ENCODE data around the gene SIN3A.

DNA sequence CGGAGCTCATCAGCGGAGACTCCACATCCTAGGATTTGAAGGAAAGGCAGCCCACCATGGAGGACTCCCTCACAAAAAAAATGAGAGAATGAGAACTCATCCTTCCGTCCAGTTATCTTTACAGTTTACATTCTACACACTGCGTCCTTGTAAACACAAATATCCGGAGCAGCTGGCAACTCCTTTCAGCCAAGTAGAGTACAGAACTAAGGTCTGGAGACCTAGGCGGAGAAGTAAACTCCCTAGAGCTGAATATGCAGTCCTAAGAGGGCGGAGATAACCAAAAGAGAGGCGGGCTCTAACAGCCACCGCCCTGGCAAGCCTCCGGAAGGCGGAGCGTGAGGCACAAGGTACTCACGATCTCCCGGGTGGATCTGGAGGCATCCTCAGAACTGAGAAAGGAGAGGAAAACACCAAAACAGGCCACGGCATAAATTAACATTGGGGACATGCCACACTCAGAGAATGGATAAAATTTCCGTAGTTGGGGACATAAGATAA lies 924 bp upstream of the SIN3A start:
- peak; percentile 92 for TF ChIP-seq POLR2A (IDR thresholded peaks at IDR 0.05; ENCODE audit: low read length)
- no peak for TF ChIP-seq GATA1 (IDR thresholded peaks at IDR 0.05; ENCODE audit: low read depth, low read length)

Data from erythroblast (primary cell).